T-helper 2 cell treated with Interferon-gamma antibody and Interleukin-4, amounts not matched to agents 5 μg/mL and 100 μg/mL, for 36 hours (primary cell): ENCODE measurements around the gene GATA1.

Source experiments
- DNase-seq: peaks from one replicate; pipeline ENCODE4 v3.0.0; 2021; ENCODE audit warnings: low spot score
- H3K27ac Mint-ChIP-seq: one replicate; pipeline ENCODE4 v1.8.0; 2021; ENCODE audit warnings: mild to moderate bottlenecking, mixed read lengths
- H3K27me3 Mint-ChIP-seq: one replicate; pipeline ENCODE4 v1.8.0; 2021; ENCODE audit warnings: low read depth, mixed read lengths
- H3K36me3 Mint-ChIP-seq: one replicate; pipeline ENCODE4 v1.8.0; 2021; ENCODE audit warnings: low read depth, mixed read lengths
- H3K4me1 Mint-ChIP-seq: one replicate; pipeline ENCODE4 v1.8.0; 2021; ENCODE audit warnings: low read depth, mixed read lengths
- H3K4me3 Mint-ChIP-seq: one replicate; pipeline ENCODE4 v1.8.0; 2022; ENCODE audit warnings: mild to moderate bottlenecking, moderate library complexity, mixed read lengths
- H3K9me3 Mint-ChIP-seq: one replicate; pipeline ENCODE4 v1.8.0; 2021; ENCODE audit warnings: mixed read lengths

Gene GATA1

DNA sequence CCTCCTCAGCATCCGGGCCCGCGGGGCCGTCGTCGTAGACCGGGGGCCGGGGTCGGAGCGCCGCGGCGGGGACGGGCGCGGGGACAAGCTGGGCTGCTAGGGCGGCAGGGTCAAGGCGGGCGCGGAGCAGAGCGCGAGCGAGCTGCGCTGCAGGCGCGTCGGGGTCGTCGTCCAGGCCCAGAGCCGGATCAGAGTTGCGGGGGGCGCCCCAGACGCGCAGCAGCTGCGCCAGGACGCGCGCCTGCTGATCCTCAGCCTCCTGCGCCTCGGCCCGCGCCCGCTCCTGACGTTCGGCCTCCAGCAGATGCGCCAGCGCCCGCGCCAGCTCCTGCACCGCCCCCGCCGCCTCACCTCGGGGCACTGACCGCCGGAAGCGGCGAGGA, 45.5 kb downstream of the GATA1 start:
- no peak for DNase-seq
- peaks cover 5% of the 10 kb centered on the region for H3K36me3 Mint-ChIP-seq
- H3K27ac Mint-ChIP-seq: no peak overlapping the region
- H3K9me3 Mint-ChIP-seq: no peaks in the 10 kb centered on the region
- no peak overlapping the region for H3K4me3 Mint-ChIP-seq
- H3K4me1 Mint-ChIP-seq: peaks cover 9% of the 10 kb centered on the region
- H3K27me3 Mint-ChIP-seq: peaks cover 68% of the 10 kb centered on the region

- DNase-seq: no peak
- no peaks in the 10 kb centered on the region for H3K9me3 Mint-ChIP-seq
- H3K4me3 Mint-ChIP-seq: no peak overlapping the region
- H3K36me3 Mint-ChIP-seq: no peaks in the 10 kb centered on the region
- H3K4me1 Mint-ChIP-seq: peaks cover 9% of the 10 kb centered on the region
- peaks cover 57% of the 10 kb centered on the region for H3K27me3 Mint-ChIP-seq
- no peak overlapping the region for H3K27ac Mint-ChIP-seq
These were observed 47.2 kb downstream of the GATA1 start for GRCh38 chrX:48833542-48834138.

DNA sequence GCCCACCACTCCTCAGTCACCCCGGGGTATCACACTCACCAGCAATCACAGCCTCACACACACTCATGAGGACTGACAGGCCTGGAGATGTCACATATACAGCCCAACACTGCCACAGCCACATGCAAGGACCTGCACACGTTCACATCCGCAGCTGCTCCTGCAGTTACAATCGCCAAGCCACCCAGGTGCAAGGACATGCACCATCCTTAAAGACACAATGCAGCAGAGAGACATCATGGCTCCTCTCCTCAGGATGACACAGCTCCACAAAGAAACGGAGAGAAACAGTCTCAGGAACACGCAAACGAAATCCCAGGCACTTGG, 48.0 kb downstream of the GATA1 start:
- H3K27ac Mint-ChIP-seq: peak overlapping the region; percentile 43
- no peak for DNase-seq
- H3K4me1 Mint-ChIP-seq: peaks cover 9% of the 10 kb centered on the region
- no peaks in the 10 kb centered on the region for H3K36me3 Mint-ChIP-seq
- H3K27me3 Mint-ChIP-seq: peaks cover 54% of the 10 kb centered on the region
- peak overlapping the region; percentile 74 for H3K4me3 Mint-ChIP-seq
- H3K9me3 Mint-ChIP-seq: no peaks in the 10 kb centered on the region

DNA sequence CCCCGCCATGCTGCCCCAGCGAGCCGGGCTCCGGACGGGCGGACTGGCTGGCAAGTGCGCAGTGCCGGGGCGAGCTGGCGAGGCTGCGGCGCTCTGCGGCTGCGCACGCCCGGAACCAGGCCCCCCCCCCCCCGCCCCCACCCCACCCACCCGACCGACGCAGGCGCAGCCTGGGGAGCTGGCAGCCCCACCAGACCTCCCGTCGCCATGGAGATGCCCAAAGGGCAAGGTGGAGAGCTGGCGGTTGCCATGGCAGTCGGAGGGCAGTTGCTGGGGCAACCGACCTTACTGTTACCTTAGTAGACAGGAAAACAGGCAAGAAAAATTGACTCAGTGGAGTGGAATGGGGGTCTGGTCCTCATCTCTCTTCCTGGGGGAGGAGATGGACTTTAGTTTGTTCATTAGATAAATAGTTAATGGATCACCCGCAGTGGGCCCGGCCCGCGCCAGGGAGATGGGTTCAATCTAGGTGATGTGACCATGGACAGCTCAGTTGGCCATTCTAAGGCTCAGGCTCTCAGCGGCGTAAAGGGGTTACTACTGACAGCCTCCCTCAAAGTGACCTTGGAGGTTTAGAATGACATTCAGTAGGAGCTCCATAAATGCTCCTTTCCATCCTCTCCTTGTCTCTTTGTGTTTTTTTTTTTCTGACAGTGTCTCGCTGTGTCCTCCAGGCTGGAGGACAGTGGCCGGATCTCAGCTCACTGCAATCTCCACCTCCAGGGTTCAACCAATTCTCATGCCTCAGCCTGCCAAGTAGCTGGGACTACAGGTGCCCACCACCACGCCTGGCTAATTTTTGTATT, 49.3 kb downstream of the GATA1 start, which contains the start of gene PCSK1N:
Gene PCSK1N, minus strand, starts transcription at position 87 of the 806 bp plus-strand sequence. Its CDS starts 78 bp downstream, at position 9.
- H3K4me3 Mint-ChIP-seq: peak within 1 kb of the TSS; percentile 74
- peak within 1 kb of the TSS; percentile 43 for H3K27ac Mint-ChIP-seq

GRCh38 chrX:48839686-48840085, 53.3 kb downstream of the GATA1 start:
- peaks cover 24% of the 10 kb centered on the region for H3K27me3 Mint-ChIP-seq
- no peak for DNase-seq
- no peaks in the 10 kb centered on the region for H3K9me3 Mint-ChIP-seq
- no peaks in the 10 kb centered on the region for H3K36me3 Mint-ChIP-seq
- no peak overlapping the region for H3K4me3 Mint-ChIP-seq
- H3K27ac Mint-ChIP-seq: no peak overlapping the region
- H3K4me1 Mint-ChIP-seq: peaks cover 3% of the 10 kb centered on the region

More for the DNA sequence above, 49.3 kb downstream of the GATA1 start, which contains the start of gene PCSK1N:
- no peak for DNase-seq
- Mint-ChIP-seq H3K36me3 (no peaks in the 10 kb centered on the region), H3K27me3 (peaks cover 48% of the 10 kb centered on the region), H3K4me1 (peaks cover 9% of the 10 kb centered on the region), H3K9me3 (no peaks in the 10 kb centered on the region)
